Bronchial epithelial cell (primary cell): Measurements from ENCODE around the gene IFNB1. TPM values are rescaled to one million over a fixed set of nuclear protein-coding genes. Genes with fewer than 3 reads are reported as not detected.

Experiments
- DNase-seq: peaks from one replicate; pipeline ENCODE4 v3.0.0-alpha.2; 2010; ENCODE audit warnings: low read depth
- FAIRE-seq: peaks from 2 replicates; lab custom pipeline; 2011; peaks lifted over from hg19 to GRCh38; lab: Jason Lieb, UNC
- H3K27me3 ChIP-seq: 2 replicates; pipeline ENCODE4 v1.5.1; 2011; ENCODE audit warnings: low read length; ENCODE audit not compliant: control insufficient read depth, insufficient read depth
- H3K36me3 ChIP-seq: 2 replicates; pipeline ENCODE4 v1.5.1; 2011; ENCODE audit warnings: low read length; ENCODE audit not compliant: control insufficient read depth, insufficient read depth
- H3K4me3 ChIP-seq: 2 replicates; pipeline ENCODE4 v1.5.1; 2011; ENCODE audit warnings: mild to moderate bottlenecking, low read depth, low read length, control low read depth
- total RNA-seq: library from RNA; depleted of rRNA; stranded (reverse); fragments of >200 nt; gene quantifications from 2 replicates; pipeline ENCODE4 v1.2.1, GENCODE V29; 2014
- TF ChIP-seq, protein P1 (sequence below): IDR thresholded peaks from 2 replicates; pipeline ENCODE4 v1.5.1; 2011; ENCODE audit warnings: mild to moderate bottlenecking, moderate library complexity, low read length, control low read depth, inconsistent platforms; ENCODE audit not compliant: insufficient read depth, severe bottlenecking

IFNB1 gene
- total RNA-seq, 1 donor from 2014 or later = 0.26 TPM

DNA sequence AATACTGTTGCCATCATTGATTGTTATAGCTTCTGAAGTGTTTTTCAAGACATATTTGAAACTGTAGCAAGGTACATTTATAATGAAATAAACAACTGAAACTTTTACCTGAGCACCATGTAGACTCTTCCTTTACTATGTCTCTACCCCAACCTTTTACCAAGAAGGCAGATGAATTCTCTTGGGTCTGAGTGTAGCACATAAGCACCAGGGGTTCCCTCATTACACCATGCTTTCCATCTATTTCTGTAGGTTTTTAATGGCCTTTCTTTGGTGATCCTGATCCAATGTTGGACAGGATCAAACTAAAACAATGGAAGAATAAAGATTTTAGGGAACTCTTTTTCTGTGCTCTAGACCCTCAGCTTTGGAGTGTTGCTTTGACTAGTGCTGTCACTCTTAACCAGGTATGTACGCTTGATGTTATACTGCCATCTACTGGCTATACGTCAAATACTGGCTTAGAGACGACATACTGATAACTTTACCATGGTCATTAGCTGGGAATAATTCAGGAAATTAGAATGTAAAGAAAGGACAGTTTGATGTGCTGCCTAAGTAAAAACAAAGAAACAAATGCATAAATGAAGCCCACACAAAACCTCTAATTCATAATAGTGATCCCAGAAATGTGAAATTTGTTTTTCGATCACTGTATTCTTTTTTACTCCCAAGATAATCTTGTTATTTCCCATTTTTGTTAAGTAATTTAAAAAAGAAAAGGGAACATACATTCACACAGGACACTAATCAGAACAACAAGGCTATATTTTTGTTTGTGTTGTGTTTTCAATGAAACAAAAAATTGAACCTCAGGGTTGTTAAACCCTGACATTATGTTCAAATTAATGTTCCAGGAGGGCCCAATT lies 33.2 kb upstream of the IFNB1 start:
- TF ChIP-seq, protein P1, sequence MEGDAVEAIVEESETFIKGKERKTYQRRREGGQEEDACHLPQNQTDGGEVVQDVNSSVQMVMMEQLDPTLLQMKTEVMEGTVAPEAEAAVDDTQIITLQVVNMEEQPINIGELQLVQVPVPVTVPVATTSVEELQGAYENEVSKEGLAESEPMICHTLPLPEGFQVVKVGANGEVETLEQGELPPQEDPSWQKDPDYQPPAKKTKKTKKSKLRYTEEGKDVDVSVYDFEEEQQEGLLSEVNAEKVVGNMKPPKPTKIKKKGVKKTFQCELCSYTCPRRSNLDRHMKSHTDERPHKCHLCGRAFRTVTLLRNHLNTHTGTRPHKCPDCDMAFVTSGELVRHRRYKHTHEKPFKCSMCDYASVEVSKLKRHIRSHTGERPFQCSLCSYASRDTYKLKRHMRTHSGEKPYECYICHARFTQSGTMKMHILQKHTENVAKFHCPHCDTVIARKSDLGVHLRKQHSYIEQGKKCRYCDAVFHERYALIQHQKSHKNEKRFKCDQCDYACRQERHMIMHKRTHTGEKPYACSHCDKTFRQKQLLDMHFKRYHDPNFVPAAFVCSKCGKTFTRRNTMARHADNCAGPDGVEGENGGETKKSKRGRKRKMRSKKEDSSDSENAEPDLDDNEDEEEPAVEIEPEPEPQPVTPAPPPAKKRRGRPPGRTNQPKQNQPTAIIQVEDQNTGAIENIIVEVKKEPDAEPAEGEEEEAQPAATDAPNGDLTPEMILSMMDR = peak; percentile 71
- Histone ChIP-seq H3K27me3 (no peaks in the 10 kb centered on the region), H3K4me3 (no peak overlapping the region), H3K36me3 (no peaks in the 10 kb centered on the region)
- peak; percentile 73 for DNase-seq
- FAIRE-seq = no peak

DNA sequence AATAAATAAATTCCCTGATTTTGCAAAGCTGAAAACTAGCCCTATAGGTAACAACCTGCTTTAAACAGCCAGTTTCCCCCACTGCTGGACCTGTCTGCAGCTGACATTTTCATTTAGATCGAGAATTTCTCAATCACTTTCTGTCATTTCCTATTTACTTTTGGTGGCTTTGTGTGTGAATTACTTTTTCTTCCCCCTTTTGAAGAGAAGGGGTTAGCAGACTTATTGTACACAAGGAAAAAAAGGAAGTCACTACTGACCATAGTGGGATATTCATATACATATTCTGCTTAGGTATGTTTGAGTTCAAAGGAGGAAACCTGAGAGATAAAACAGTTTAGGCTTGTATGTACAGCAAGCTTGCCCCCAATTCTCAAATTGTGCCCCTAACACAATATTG lies 27.0 kb upstream of the IFNB1 start:
- Histone ChIP-seq H3K36me3 (no peaks in the 10 kb centered on the region), H3K27me3 (no peaks in the 10 kb centered on the region), H3K4me3 (no peak overlapping the region)
- DNase-seq (no peak), FAIRE-seq (no peak)
- TF ChIP-seq, protein P1 = no peak

DNA sequence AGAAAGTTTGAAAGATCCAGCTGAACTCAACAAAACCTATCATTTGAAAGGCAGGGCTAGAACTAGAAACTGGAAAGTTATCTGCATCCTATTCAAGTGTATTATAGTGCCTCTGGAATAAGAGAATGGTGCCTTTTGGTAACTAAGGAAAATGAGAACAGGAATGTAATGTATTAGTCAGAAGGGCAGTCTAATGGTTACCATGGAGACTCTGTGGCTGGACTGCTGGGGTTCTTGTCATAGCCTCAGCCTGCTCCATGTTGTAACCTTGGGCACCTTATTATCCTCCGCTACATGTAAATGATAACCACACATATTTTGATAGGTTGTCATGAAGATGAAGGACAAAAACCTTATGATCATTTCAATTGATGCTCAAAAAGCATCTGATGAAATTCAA lies 24.6 kb upstream of the IFNB1 start:
- Histone ChIP-seq H3K4me3 (no peak overlapping the region), H3K36me3 (no peaks in the 10 kb centered on the region), H3K27me3 (no peaks in the 10 kb centered on the region)
- TF ChIP-seq, protein P1 = no peak
- no peak for FAIRE-seq
- peak; percentile 30 for DNase-seq

DNA sequence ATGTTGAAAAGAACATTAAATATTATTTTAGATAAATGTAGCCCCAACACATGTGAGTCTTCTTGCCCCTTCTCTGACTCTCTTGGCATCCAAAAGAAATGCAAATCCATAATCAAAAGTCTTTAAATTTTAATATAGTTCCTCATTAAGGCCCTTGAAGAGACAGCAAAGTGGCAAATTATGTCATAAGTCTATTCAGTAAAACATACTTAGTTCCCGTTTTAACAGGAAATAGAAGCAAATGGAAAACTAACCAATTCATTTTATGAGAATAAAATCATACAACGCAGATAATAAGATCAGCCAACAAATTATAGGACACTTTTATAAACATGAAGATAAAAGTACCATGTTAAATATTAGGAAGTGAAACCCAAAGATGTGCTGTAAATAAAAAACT lies 20.1 kb upstream of the IFNB1 start:
- DNase-seq (no peak), FAIRE-seq (no peak)
- TF ChIP-seq, protein P1 = no peak
- H3K27me3 ChIP-seq = no peaks in the 10 kb centered on the region
- H3K36me3 ChIP-seq = no peaks in the 10 kb centered on the region
- no peak overlapping the region for H3K4me3 ChIP-seq

DNA sequence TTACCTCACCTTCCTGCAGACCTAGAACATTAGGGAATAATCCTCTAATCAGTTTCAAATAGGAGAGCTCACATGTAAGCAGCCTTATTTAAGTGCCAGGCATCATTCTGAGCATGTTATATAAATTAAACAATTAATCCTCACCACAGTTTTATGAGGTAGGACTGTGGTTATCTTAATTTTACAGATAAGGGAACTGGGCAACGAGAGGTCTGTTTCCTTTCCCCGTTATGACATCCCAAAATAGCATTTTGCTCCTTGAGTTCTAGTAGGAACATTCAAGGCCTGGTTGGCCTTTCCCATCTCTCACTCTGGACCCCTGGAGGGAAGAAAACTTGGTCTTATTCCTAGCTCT lies 19.1 kb upstream of the IFNB1 start:
- no peaks in the 10 kb centered on the region for H3K27me3 ChIP-seq
- TF ChIP-seq, protein P1 = no peak
- H3K4me3 ChIP-seq = no peak overlapping the region

More for the DNA sequence above, 19.1 kb upstream of the IFNB1 start:
- H3K36me3 ChIP-seq = no peaks in the 10 kb centered on the region
- DNase-seq (no peak), FAIRE-seq (no peak)
